GM19468 (cell line): ENCODE results near the gene TCF7L2.

Experiments
- ATAC-seq: cut with Tn5 transposase; IDR thresholded peaks from one replicate; pipeline ENCODE4 v1.9.1; 2021; ENCODE audit warnings: mild to moderate bottlenecking, moderate library complexity, moderate number of reproducible peaks; ENCODE audit not compliant: unreplicated experiment; ENCODE audit errors: extremely low read depth

Gene TCF7L2

DNA sequence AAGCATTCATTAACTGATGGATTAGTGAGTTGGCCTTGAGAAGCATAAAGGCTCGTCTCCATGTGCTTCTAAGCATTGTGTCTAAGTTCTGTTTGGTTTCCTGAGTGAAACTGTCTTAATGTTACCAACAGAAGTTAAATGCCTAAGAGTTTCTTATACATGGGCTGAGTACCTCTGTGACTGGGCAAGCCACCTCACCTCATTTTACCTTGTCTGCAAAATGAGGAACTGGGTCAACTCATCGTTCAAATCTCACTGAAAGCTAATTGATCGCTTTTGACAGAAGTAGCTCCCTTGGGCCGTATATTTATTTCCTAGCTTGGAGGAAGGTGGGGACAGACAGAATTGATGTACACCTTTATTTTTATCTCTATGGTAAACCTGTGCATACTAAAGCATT is 88.9 kb downstream of the TCF7L2 start:
- no peak for ATAC-seq

DNA sequence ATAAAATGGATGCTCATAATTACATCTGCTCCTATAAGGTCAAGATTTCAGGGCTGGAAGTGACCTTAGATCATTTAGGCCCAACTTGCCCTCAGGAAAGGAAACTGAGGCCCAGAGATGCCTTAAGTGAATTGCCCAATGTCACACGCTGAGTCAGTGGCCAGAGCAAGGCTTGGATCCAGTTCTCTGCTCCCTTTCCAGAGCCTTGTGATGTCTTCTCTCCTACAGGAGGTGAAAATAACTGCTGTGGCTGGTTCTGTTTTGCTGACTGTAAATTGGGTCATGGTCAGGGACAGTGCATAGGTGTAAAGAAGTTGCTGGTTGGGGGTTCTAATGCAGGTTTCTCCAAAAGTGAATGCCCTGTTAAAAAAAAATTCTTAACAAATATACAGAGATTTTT is 91.3 kb downstream of the TCF7L2 start:
- ATAC-seq, result no peak

DNA sequence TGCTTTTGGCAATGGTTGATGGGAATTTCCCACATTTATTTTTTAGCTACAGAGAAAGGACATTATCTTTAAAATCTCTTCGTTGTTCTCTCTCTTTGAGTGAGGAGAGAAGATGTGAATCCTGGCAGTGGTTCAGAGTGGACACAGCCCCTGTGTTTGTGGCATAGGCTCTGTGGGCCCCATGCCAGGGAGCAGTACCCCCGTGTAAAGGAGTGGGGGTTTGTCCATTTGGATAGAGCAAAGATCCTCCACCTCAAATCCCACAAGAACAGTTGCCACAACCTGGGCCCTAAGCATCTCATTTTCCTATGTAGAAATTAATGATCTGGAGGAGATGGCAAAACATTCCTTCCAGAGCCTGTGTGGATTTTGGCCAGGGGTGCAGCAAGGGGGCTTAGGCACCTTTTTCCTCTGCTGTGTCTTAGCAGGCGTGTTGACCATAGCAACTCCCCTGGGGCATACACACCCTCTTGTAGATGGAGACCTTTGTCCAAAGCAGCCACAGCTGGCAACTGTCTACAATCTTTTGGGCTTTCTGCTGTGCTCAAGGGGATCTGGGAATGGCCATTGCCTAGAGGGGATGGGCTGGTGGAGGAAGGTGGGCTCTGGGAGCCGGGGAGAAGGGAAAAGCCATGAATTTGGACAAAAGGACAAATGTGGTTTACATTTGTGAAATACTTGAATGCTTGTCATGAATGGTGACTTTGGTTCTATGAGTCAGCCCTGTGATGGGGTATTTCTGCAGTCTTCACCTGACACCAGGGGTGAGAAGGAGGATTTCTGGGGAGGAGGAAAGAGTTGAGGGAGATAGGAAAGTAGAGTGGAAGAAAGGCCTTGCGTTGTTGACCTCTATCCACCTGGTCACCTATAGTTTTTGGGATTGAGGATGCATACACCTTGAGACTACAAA is 92.0 kb downstream of the TCF7L2 start:
- ATAC-seq, result no peak

DNA sequence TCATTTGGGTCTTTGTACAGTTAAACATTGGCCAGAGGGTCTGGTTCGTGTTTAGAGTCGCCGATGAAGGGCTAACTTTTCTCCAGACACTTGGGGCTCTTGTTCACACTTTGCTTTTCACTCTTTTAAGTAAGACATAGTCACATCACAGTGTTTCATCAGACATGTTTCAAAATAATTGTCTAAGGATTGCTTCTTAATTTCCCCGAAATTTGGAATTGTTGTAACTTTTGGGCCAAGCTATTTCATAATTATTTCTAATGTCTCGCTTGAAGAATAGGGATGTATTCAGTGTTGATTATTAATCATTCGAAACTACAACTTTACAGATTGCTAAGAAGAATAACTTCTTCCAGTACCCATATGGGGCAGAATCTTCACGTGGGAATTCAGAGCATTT is 92.8 kb downstream of the TCF7L2 start:
- ATAC-seq, result no peak

DNA sequence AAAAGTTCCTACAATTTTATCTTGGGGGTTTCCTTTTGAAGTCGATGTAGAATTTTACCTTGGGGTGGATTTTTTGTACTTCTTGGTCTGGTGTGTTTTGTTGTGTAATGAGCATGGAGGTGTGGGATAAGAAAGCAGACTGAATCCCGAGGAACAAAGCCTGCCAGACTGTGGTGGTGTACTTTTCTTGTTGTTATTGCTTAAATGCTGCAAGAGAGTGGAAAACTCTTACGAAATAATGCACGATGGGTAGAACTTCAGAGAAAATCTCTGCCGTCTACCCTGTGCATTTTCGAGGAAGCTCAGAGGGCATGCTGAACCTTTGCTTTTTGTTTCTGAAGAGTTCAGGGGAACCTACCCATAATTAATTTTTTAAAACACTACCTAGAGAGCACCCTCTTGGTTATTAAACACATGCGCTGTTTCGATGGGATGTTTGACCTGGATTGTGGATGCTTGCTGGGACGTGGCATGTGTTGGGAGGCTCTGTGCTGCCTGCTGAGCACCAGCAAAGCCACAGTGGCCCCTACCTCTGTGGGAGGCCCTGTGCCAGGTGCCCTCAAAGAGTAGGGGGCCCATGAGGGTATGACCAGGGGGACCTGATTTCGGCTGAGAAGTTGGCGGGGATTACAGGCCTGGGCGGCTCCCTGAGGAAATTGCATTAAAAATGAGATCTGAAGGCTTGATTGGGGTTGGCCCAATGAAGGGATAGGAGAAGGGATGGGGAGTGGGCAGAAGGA is 94.1 kb downstream of the TCF7L2 start:
- ATAC-seq, result no peak

DNA sequence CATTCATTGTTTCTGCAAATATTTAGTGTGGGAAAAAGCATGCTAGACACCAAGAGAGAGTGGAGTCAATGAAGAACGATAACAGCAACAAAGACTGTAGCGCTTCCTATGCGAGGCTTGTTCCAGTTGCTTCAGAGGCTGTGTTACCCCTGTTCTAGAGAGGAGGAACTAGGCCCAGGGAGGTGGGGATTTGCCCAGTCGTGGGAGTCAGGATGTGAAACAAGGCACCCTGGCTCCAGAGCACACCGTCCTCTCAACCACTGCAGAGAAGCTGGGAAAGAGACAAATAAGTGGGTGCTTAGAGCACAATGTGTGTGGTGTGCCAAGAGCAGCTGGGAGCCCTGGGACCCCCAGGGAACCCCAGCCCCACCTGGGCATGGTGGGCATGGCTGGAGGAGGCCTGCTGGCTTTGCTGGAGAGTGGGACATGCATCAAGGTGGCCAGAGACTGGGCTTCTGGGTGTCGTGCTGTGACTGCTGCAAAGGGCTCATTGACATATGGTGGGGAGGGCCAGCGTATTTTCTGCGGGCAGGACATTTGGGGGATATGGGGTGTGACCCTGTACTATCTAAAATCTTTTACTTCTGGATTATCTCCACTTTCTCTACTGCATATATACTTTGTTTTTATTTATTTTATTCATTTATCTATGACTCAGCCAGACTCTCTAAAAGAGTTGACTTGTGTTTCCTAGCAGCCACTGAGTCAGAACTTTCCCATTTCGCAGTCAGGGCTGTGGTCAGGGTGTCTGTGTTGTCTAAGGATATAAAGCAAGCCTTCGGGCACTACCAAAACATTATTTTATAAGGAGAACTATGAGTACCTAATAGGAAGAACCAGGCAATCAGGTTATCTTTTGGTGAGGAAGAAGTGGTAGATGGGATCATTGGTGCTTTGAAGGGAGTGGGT is 95.4 kb downstream of the TCF7L2 start:
- ATAC-seq, result no peak

DNA sequence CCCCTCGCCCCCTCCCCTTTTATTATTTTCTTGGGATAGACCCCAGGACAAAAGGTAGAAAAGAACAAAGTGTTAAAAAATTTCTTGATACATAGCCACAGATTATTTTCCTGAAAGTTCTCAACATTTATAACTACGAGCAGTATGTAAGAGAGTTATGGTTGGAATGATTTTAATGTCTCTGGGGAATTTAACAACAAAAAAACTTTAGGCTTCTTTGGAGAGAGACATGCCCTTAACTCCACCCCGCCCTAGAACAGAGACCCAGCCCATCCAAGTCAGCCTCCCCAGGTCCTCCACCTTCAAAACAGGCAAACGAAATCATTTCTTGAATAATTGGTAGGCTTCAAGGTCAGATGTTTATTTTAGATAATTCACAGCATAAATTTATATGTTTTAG is 97.1 kb downstream of the TCF7L2 start:
- no peak for ATAC-seq

DNA sequence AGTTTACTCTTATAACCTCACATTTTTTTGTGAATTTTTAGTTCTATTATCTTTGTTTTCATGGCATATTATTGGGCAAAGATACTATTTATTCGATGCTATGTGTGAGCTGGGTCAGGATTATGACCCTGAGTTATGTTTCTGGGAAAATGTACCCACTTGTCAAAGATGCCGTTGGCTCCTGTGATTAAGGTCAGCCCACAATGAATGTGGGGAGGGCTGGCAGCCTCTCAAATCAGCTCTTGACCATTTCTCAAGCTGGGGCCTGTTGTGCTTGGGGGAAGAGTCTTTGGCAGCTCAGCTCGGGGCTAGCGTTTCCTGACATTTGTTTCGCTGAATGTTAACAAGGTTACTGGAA is 97.5 kb downstream of the TCF7L2 start:
- ATAC-seq, result no peak

DNA sequence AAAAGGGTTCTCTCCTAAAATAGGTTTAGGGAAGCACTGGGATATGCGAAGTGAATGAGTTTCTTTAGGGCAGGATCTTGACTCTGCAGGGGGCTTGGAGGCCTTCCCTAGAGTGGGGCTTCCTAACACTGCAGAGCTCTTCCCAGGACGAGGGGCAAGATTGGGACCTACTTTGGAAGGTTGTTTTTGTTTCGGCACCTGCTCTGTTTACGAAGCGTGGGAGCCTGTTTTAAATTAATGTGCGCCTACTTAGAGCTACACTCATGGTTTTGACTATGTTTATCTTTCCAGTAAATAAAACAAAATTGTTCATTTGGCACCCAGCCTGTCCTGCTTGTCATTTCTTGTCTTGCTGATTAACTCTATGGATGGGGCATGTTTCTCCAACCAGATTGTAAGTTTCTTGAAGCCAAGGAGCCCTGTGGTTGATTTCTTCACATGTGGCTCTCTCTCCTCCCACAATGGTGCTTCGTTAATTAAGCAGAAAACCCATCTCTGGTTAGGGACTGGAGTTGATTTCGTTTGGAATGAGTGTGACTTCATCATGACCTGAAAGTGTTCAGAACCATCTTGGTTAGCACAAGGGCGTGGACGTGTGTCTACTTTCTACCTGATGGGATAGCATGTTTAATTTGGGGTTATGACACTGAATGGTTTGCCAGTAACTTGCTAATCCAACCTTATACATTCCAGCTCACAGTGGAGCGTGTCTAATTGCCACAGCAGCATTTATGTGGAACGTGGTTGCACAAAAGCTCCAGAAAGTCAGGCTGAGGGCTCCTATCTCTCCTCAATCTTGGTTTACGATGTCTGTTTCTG is 98.1 kb downstream of the TCF7L2 start:
- ATAC-seq, result no peak

DNA sequence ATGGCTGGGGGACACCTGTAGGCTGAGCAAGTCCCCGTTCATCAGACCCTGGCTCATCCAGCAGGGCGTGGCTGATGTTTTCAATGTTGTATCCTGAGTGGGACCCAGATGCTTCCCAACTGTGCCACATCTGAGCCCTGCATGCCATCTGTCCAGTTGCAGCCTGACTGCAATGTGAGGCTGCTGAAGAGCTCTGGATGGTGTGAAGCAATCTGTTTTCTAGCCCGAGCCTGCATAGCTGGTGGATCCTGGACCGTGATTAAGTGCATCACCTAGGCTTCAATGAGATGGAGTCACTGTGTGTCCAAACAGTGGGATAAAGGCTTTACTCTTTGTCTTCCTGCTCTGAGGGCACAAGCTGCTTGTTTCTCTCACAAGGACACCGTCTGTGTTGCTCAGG is 99.8 kb downstream of the TCF7L2 start:
- no peak for ATAC-seq

DNA sequence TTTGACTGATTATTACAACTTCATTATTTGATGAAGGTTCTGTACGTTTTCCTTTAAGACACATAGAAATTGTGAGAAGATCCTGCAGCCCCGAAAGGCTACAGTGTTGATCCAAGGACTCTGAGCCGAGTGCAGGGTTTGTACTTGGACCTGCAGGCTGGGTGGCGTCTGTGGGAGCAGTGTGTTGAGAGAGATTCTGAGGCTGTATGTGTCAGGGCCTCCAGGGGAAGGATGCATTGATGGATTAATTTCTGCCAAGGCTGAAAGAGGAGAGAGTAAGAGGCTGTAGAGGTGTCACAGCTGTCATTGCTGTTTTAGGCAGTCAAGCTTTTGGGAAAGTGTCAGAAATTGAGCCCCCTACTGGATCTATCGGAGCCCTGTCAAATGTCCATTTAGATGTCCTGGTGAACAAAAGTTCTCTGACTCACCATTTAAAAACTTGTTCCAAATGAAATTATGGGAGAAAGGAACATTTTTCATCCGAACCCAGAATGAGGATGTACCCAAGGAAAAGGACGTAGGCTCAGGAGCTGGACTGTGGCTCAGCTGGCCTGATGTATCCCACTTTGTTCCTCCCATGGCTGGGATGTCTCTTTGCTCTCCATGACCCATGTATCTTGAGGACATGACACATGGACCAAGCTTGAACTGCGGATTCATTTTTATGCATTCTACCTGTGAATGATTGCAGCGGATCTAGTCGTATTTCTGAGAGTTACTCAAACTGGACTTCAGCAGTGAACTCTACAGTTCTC is 102.2 kb downstream of the TCF7L2 start:
- no peak for ATAC-seq

DNA sequence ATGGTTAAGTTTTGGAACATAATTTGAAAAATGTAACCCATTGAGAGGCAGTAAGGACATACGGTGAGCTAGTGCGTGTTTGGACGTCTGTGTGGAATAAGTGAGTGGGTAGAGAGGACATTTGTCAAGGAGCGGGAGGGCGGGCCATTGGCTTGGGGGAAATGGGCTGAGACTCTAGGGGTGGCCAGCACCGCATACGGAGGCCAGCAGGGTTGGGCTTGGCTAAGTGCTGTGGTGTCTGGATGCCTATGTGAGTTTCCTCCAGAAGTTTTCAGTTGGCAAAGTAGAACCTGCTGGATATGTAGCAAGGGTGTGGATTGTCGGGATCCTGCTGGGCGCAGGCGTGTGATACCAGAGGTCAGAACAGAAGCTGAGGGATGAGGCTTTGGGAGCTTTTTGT is 103.0 kb downstream of the TCF7L2 start:
- no peak for ATAC-seq

DNA sequence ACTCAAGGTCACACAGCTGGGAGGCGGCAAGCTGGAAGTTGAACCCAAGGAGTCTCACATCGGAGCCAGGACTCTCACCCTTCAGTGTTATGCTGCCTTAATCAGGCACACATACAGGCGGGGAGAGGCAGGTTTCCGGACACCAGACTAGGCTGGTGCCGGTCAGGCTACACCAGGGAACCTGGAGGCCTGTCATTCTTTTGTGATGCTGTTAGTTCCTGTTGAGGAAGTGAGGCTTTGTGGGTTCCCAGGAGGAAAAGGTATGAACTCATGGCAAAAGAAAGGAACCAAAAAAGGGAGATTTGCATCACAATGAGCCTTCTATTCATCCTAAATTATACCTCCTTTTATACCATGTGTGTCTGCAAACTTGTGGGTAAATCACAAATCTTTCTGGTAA is 103.8 kb downstream of the TCF7L2 start:
- ATAC-seq, result no peak

DNA sequence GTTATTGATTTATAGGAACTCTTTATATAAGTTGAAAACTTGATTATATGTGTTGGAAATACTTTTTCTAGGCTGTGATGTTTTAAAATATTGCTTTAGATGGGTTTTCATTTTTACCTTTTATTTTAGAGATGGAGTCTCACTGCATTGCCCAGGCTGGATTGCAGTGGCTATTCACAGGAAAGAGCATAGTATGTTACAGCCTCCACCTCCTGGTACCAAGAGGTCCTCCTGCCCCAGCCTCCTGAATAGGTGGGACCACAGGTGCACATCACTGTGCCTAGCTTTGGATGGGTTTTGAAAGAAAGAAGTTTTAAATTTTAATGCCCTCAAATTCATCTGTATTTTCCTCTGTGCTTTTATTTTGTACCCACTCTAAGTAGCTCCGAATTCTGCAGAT is 105.4 kb downstream of the TCF7L2 start:
- ATAC-seq, result no peak

DNA sequence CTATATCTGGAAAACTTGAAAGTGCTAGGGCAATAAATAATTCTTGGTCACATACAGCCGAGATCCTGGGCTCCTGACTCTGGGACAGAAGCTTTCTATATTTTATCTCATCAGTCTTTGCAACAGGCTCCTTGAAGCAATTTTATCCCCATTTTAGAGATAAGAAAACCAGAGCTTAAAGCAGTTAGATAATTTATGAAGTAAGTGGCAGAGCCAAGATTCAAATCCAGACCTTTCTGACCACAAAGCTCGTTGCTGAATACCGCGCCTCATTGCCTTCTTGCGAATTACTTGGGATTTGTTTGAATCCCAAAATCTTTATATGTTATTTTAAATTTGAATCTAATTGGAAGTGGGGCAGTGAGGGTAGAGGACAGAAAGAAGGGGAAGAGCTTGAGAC is 106.0 kb downstream of the TCF7L2 start:
- no peak for ATAC-seq

DNA sequence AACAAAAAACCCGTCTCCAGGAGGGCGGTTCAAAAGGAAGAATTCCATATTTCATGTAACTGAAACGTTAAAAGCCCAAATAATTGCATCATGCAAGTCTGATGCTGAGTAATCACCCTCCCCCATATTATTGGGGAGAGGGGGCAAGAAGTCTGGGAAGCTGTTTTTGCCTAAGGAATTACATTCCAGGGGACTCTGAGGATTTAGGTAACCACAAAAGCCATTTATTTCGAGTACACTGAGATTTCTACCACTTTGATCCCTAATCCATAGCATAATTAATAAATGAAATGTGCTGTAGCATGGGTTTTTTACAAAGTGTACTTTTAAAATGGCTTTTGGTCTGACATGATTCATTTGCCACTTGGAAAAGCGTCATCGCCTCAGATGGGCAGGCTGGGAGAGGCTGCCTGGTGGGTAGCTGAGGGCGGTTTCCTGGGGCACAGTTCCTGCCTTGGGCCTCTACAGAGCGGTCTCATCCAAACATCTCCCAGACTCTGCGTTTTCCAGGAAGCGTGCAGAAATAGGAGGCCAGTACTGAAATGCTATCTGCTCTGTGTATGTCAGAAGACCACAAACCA is 106.5 kb downstream of the TCF7L2 start:
- ATAC-seq, result no peak

DNA sequence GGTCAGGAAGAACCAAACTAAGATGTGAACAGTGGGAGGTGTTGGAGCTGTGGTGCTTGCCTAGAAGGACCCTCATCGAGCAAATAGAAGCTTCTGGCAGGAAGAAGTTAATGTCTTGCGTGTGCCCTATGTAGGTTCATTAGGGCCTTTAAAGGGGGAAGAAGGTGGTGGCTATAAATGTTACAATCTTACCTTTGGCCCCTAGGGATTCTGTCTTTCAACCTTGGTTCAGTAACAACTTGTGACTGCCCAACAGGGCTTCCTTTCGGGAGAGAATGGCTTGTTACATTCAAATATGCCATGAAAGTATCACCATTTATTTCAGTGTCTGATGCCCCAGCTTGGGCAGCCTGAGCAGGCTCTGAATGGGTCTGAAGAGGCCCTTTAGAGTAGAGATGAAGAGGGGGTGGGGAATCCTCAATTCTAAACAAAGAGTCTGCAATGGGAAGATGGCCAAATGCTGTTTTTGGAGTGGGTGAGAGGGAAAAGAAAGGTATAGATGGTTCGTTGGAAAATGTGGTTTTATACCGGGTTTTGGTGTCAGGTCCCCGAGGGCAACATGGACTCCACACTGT is 108.0 kb downstream of the TCF7L2 start:
- ATAC-seq, result no peak
